Ovary (tissue), 3 donors: ENCODE measurements around the gene HK1.

Source experiments
- EP300 ChIP-seq: sonication (generic); formaldehyde crosslinking; IDR thresholded peaks from one replicate; pipeline ENCODE4 v1.6.1; 2017; ENCODE audit warnings: antibody characterized with exemption
- POLR2A ChIP-seq: fragments of 450-650 bp; IDR thresholded peaks from one replicate; pipeline ENCODE4 v1.6.1; 2017; ENCODE audit warnings: antibody characterized with exemption, mild to moderate bottlenecking, moderate library complexity
- TF ChIP-seq, protein P1 (sequence below), 3 donors: fragments of 450-650 bp in 2 of 3; fragments of 200-600 bp in 1 of 3; IDR thresholded peaks; one replicate each; pipeline versions ENCODE4 v1.5.1 to v1.8.0; 2016 to 2022; ENCODE audit warnings: antibody characterized with exemption in 3 of 3, mild to moderate bottlenecking in 1 of 3
- donor health status: DM: no; HTN: no; CAD: no.

DNA sequence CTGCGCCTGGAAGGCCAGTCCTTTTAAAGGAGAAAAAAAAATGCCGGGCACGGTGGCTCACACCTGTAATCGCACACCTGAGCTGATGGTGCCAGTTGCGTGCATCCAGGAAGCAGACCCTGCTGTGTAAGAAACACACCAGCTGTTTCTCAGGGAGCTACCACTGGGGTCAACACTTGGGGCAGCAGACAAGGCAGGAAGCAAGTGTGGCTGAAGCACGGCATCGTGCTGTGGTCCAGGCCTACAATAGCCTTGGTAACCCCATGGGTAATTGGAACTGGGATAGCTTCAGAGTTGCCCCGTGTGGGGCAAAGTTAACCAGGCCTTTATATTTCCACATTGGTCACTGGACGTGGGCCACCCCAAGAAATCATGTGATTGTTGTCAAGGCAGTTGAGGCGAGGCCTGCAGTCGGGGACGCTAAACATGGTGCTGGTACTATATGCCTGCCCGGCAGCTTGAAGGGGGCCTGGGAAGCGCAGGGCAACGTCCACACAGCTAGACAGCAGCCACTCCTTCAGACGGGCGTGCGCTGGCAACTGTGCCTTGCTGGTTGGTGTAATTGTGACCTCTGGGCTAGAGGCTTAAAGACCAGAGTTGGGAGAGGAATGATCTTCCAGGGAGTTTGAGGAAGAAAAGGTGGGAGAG lies 140.9 kb downstream of the HK1 start:
- TF ChIP-seq, protein P1, sequence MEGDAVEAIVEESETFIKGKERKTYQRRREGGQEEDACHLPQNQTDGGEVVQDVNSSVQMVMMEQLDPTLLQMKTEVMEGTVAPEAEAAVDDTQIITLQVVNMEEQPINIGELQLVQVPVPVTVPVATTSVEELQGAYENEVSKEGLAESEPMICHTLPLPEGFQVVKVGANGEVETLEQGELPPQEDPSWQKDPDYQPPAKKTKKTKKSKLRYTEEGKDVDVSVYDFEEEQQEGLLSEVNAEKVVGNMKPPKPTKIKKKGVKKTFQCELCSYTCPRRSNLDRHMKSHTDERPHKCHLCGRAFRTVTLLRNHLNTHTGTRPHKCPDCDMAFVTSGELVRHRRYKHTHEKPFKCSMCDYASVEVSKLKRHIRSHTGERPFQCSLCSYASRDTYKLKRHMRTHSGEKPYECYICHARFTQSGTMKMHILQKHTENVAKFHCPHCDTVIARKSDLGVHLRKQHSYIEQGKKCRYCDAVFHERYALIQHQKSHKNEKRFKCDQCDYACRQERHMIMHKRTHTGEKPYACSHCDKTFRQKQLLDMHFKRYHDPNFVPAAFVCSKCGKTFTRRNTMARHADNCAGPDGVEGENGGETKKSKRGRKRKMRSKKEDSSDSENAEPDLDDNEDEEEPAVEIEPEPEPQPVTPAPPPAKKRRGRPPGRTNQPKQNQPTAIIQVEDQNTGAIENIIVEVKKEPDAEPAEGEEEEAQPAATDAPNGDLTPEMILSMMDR (IDR thresholded peaks at IDR 0.05), result no peak
- TF ChIP-seq POLR2A (no peak), EP300 (no peak)
